DND-41 (cell line): Measurements from ENCODE around the gene RPUSD2.

ENCODE experiments used
- CTCF ChIP-seq: IDR thresholded peaks from 2 replicates; pipeline ENCODE4 v1.5.1; 2012; ENCODE audit warnings: borderline replicate concordance, low read length, moderate library complexity, mild to moderate bottlenecking; ENCODE audit not compliant: poor library complexity, severe bottlenecking; ENCODE audit errors: extremely low read depth
- EZH2 ChIP-seq: IDR thresholded peaks from 3 replicates; pipeline ENCODE4 v1.6.1; 2012; ENCODE audit warnings: borderline replicate concordance, low read depth, mild to moderate bottlenecking, moderate library complexity, low read length, inconsistent platforms; ENCODE audit not compliant: severe bottlenecking

- TF ChIP-seq EZH2 (no peak), CTCF (no peak)
These were observed 27.9 kb downstream of the RPUSD2 start for GRCh38 chr15:40597024-40597423.
